Stomach (tissue), 9 donors: Measurements from ENCODE around the gene THADA. TPM values are rescaled to one million over a fixed set of nuclear protein-coding genes. Genes with fewer than 3 reads are reported as not detected.
"Not testable (repeated sequence)": the region's sequence is repeated elsewhere in the genome, so short reads cannot be mapped to it uniquely, and the experiment has no call there.

ENCODE experiments used
- DNase-seq, 2 donors: peaks; one replicate each; pipeline versions ENCODE4 v3.0.0 to v3.0.0-alpha.2; 2013 to 2019
- H3K27ac ChIP-seq, 5 donors: fragments of 200-600 bp in 4 of 5; sonication (generic) in 4 of 5; one replicate each; pipeline ENCODE4 v1.5.1; 2013 to 2019; ENCODE audit warnings: mild to moderate bottlenecking in 1 of 5, moderate library complexity in 1 of 5
- H3K27me3 ChIP-seq, 3 donors: fragments of 200-600 bp; sonication (generic); one replicate each; pipeline ENCODE4 v1.5.1; 2017 to 2019; ENCODE audit warnings: mixed run types in 1 of 3
- H3K36me3 ChIP-seq, 4 donors: fragments of 200-600 bp; sonication (generic); 1 replicate in 3 of 4; 2 replicates in 1 of 4; pipeline ENCODE4 v1.5.1; 2016 to 2019
- H3K4me1 ChIP-seq, 4 donors: fragments of 200-600 bp; sonication (generic); one replicate each; pipeline ENCODE4 v1.5.1; 2016 to 2019
- H3K4me3 ChIP-seq, 4 donors: fragments of 200-600 bp; sonication (generic) in 3 of 4; one replicate each; pipeline ENCODE4 v1.5.1; 2016 to 2019; ENCODE audit warnings: mild to moderate bottlenecking in 1 of 4
- H3K9me3 ChIP-seq, 4 donors: fragments of 200-600 bp; sonication (generic); one replicate each; pipeline ENCODE4 v1.5.1; 2016 to 2019
- CTCF ChIP-seq, 7 experiments: fragments of 450-650 bp in 4 of 7; fragments of 200-600 bp in 3 of 7; sonication (generic) in 3 of 7; IDR thresholded peaks; one replicate each; pipeline ENCODE4 v1.5.1; 2016 to 2019; ENCODE audit warnings: antibody characterized with exemption in 7 of 7, control low read depth in 2 of 7, mild to moderate bottlenecking in 1 of 7
- EP300 ChIP-seq: sonication (generic); formaldehyde crosslinking; IDR thresholded peaks from one replicate; pipeline ENCODE4 v1.6.1; 2017; ENCODE audit warnings: antibody characterized with exemption
- POLR2A ChIP-seq, 4 donors: fragments of 450-650 bp; IDR thresholded peaks; one replicate each; pipeline ENCODE4 v1.6.1; 2016; ENCODE audit warnings: antibody characterized with exemption in 4 of 4, control low read depth in 2 of 4, mild to moderate bottlenecking in 1 of 4, moderate library complexity in 1 of 4
- POLR2AphosphoS5 ChIP-seq, 3 donors: sonication (generic); formaldehyde crosslinking; IDR thresholded peaks; one replicate each; pipeline ENCODE4 v1.6.1; 2016; ENCODE audit warnings: antibody characterized with exemption in 3 of 3
- WGBS, 5 donors: extraction: QIAGEN DNeasy Blood & Tissue Kit in 3 of 5; methylation state at CpG; one replicate each; pipeline versions ENCODE4 v1.1.5 to v1.1.7; 2013 to 2018; 5-methylcytosine and 5-hydroxymethylcytosine counted together
- intact Hi-C: fragments of 100-400 bp; cut with DNase I; formaldehyde crosslinking; loops from one replicate; pipeline ENCODE4 v1.15.1; 2023; ENCODE audit warnings: low total_unique reads
- polyA plus RNA-seq, 3 donors: library from polyadenylated mRNA; stranded (reverse); fragments of 200-250 nt; gene quantifications; one replicate each; pipeline ENCODE4 v1.2.3, GENCODE V29; 2013
- total RNA-seq, 5 donors: library from RNA; depleted of rRNA; stranded (reverse); fragments of >200 nt; gene quantifications; one replicate each; pipeline versions ENCODE4 v1.1.0 to v1.2.3, GENCODE V29; 2014 to 2016
- donor health status: healthy with polysubstance abuse.
- donor health status: Bipolar disorder and iron deficiency.
- donor health status: healthy.

THADA gene
- total and polyA plus RNA-seq, 8 donors, result 8.0 to 109 (median 31.9) TPM

- Histone ChIP-seq H3K9me3 (no peaks in the 10 kb centered on the region), H3K27me3 (no peaks in the 10 kb centered on the region), H3K4me1 (peaks cover 21 to 45% (median 31%) of the 10 kb centered on the region in 4 donors), H3K27ac (no peak overlapping the region), H3K36me3 (no peaks in the 10 kb centered on the region), H3K4me3 (no peak overlapping the region)
- no peak for DNase-seq
- intact Hi-C loops, result no loop called here
- TF ChIP-seq POLR2AphosphoS5 (IDR thresholded peaks at IDR 0.05) (no peak), EP300 (no peak), CTCF (IDR thresholded peaks at IDR 0.05) (no peak), POLR2A (IDR thresholded peaks at IDR 0.05) (no peak)
Observed at GRCh38 chr2:43298500-43298899, 297.3 kb downstream of the THADA start.

- H3K36me3 ChIP-seq, H3K27me3 ChIP-seq, H3K27ac ChIP-seq, DNase-seq, H3K4me3 ChIP-seq, intact Hi-C loops, H3K9me3 ChIP-seq: not testable (repeated sequence)
- 95 to 97% methylated on average over 8 to 21 of the region's 36 CpGs; no CpG with 5 or more reads in 3 of the 5 donors for WGBS, 5 donors
- peaks cover 21 to 45% (median 29%) of the 10 kb centered on the region in 4 donors for H3K4me1 ChIP-seq
Observed at GRCh38 chr2:43297740-43298139, 298.1 kb downstream of the THADA start.

- no peak for DNase-seq
- Histone ChIP-seq H3K4me1 (peaks cover 7 to 23% (median 9%) of the 10 kb centered on the region in 4 donors), H3K36me3 (peaks cover 0 to 25% (median 22%) of the 10 kb centered on the region in 4 donors), H3K27me3 (no peaks in the 10 kb centered on the region), H3K27ac (peak overlapping the region in 4 of 5 donors; percentile 55 to 76 (median 72)), H3K4me3 (no peak overlapping the region), H3K9me3 (no peaks in the 10 kb centered on the region)
- WGBS, 5 donors, result 89 to 99% (median 90%) methylated on average over 5 of the region's 5 CpGs
- TF ChIP-seq POLR2AphosphoS5 (IDR thresholded peaks at IDR 0.05) (no peak), CTCF (IDR thresholded peaks at IDR 0.05) (no peak), POLR2A (IDR thresholded peaks at IDR 0.05) (no peak)
- intact Hi-C loops, result no loop called here
Observed at GRCh38 chr2:43294973-43295603, 300.8 kb downstream of the THADA start.

- no peak for TF ChIP-seq POLR2A (IDR thresholded peaks at IDR 0.05)
- no peak for TF ChIP-seq CTCF (IDR thresholded peaks at IDR 0.05)
- no peak for TF ChIP-seq EP300
- peak; percentile 41 to 86 (median 67) for TF ChIP-seq POLR2AphosphoS5 (IDR thresholded peaks at IDR 0.05)
- WGBS, 5 donors, result 52 to 67% (median 62%) methylated on average over 6 of the region's 6 CpGs
- H3K4me1 ChIP-seq, result peaks cover 7 to 23% (median 9%) of the 10 kb centered on the region in 4 donors
- no peak overlapping the region for H3K4me3 ChIP-seq
- peaks cover 0 to 25% (median 24%) of the 10 kb centered on the region in 4 donors for H3K36me3 ChIP-seq
- intact Hi-C loops, result no loop called here
- no peaks in the 10 kb centered on the region for H3K27me3 ChIP-seq
- H3K27ac ChIP-seq, result peak overlapping the region; percentile 43 to 76 (median 67)
- peak in 1 of 2 donors; percentile 78 for DNase-seq
- H3K9me3 ChIP-seq, result no peaks in the 10 kb centered on the region
Observed at GRCh38 chr2:43293744-43294695, 301.8 kb downstream of the THADA start.
